Memory B cell (primary cell): ENCODE measurements around the gene SIK3.
"Not testable (repeated sequence)": the region's sequence is repeated elsewhere in the genome, so short reads cannot be mapped to it uniquely, and the experiment has no call there.

Experiments
- ATAC-seq: fragments of 150-1000 bp; cut with Tn5 transposase; 2 replicates; pipeline ENCODE4 v1.10.0; 2021; ENCODE audit warnings: low read depth, mild to moderate bottlenecking, moderate library complexity
- DNase-seq, 2 donors: peaks; one replicate each; pipeline ENCODE4 v3.0.0; 2022; ENCODE audit warnings: low spot score in 2 of 2
- H3K27ac Mint-ChIP-seq: one replicate; pipeline ENCODE4 v1.8.0; 2022; ENCODE audit warnings: mild to moderate bottlenecking, moderate library complexity, mixed read lengths
- H3K27me3 Mint-ChIP-seq: one replicate; pipeline ENCODE4 v1.8.0; 2022; ENCODE audit warnings: mixed read lengths
- H3K36me3 Mint-ChIP-seq: one replicate; pipeline ENCODE4 v1.8.0; 2022; ENCODE audit warnings: mild to moderate bottlenecking, mixed read lengths
- H3K4me1 Mint-ChIP-seq: one replicate; pipeline ENCODE4 v1.8.0; 2022; ENCODE audit warnings: mixed read lengths
- H3K4me3 Mint-ChIP-seq: one replicate; pipeline ENCODE4 v1.8.0; 2022; ENCODE audit warnings: mild to moderate bottlenecking, moderate library complexity, mixed read lengths
- H3K9me3 Mint-ChIP-seq: one replicate; pipeline ENCODE4 v1.8.0; 2022; ENCODE audit warnings: mixed read lengths

Gene SIK3

DNA sequence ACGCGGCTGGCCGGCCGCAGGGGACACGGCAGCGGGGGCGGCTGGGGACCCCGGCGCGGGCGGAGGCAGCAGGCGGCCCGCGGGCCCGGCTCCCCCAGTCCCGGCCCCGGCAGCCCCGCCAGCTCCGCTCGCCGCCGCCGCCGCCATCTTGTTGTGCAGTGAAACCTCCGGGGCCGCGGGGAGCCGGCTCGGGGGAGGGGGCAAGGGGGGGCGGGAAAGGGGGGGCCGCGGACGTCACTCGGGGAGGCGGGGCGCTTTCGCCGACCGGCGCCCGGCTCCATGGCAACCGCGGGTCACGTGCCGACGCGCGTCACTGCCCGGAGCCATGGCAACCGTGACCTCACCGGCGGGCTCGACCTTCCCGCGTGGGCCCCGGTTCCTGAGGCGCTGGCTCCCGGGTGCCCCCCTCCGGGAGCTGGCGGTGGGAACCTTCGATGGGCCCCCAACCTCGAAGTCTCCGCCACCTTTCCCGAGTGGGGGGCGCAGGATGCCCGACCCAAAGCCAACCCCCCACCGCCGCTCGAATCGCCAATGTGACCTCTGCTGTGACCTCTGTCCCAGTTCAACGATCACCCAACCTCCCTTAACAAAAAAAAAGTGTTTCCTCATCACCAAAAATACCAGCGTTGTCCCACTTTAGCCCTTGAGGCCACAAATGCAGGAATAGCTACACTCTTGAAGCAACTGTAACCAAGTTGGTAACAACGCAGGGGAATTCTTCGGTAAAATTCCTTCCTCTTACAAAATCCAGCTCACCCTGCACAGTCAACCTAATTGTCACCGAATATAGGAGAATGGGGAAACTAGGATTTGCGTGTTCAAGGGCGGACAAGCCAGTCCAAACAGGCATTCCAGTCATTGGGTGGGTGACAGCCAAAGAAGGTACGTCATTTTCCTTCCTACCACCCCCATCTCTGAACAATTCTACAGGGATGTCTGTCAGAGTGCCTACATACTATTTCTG, at the start of gene SIK3:
Gene SIK3, minus strand, starts transcription at position 160 of the 964 bp plus-strand sequence. Its CDS starts 13 bp downstream, at position 147.
- DNase-seq (peak; percentile 92 to 93), ATAC-seq (peak; percentile 84)
- Mint-ChIP-seq H3K36me3 (no peaks in the 10 kb centered on the region), H3K9me3 (no peaks in the 10 kb centered on the region), H3K27ac (peak within 1 kb of the TSS; percentile 100), H3K4me3 (peak within 1 kb of the TSS; percentile 92), H3K4me1 (peaks cover 44% of the 10 kb centered on the region), H3K27me3 (no peaks in the 10 kb centered on the region)

DNA sequence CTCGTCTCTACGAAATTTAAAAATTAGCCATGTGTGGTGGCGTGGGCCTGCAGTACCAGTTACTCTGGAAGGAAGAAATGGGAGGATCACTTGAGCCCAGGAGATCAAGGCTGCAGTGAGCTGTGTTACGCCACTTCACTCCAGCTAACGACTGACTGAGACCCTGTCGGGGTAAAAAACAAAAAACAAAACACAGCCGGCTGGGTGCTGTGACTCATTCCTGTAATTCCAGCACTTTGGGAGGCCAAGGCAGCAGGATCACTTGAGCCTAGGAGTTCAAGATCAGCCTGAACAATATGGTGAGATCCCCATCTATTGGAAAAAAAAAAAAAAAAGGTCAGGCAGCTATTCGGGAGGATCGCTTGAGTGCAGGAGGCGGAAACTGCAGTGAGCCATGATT, 48.3 kb upstream of the SIK3 start:
- Mint-ChIP-seq H3K9me3 (no peaks in the 10 kb centered on the region), H3K27me3 (no peaks in the 10 kb centered on the region), H3K4me1 (peaks cover 28% of the 10 kb centered on the region), H3K4me3 (peak overlapping the region; percentile 65), H3K36me3 (peaks cover 15% of the 10 kb centered on the region), H3K27ac (peak overlapping the region; percentile 95)
- DNase-seq (no peak), ATAC-seq (no peak)

DNA sequence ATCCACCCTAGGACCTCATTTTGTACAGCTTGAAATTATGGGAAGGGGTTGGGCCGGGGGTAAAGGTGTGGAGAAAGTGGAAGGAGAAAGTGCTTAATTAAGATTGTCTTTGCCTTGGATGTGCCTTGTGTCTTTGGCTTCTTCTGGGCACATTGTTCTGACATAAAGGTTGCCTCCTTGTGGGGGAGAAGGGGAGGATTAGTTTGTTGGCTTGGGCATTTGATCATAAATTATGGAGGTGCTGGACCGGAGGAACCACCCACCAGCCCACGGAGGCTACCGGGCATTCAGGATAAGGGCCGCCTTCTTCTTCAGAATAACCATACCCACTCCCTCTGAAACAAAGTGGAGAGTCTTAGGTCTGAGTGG, 47.1 kb upstream of the SIK3 start:
- peaks cover 12% of the 10 kb centered on the region for H3K36me3 Mint-ChIP-seq
- peak overlapping the region; percentile 100 for H3K4me3 Mint-ChIP-seq
- DNase-seq (no peak), ATAC-seq (no peak)
- peaks cover 28% of the 10 kb centered on the region for H3K4me1 Mint-ChIP-seq
- H3K27ac Mint-ChIP-seq, result peak overlapping the region; percentile 95
- no peaks in the 10 kb centered on the region for H3K9me3 Mint-ChIP-seq
- no peaks in the 10 kb centered on the region for H3K27me3 Mint-ChIP-seq

DNA sequence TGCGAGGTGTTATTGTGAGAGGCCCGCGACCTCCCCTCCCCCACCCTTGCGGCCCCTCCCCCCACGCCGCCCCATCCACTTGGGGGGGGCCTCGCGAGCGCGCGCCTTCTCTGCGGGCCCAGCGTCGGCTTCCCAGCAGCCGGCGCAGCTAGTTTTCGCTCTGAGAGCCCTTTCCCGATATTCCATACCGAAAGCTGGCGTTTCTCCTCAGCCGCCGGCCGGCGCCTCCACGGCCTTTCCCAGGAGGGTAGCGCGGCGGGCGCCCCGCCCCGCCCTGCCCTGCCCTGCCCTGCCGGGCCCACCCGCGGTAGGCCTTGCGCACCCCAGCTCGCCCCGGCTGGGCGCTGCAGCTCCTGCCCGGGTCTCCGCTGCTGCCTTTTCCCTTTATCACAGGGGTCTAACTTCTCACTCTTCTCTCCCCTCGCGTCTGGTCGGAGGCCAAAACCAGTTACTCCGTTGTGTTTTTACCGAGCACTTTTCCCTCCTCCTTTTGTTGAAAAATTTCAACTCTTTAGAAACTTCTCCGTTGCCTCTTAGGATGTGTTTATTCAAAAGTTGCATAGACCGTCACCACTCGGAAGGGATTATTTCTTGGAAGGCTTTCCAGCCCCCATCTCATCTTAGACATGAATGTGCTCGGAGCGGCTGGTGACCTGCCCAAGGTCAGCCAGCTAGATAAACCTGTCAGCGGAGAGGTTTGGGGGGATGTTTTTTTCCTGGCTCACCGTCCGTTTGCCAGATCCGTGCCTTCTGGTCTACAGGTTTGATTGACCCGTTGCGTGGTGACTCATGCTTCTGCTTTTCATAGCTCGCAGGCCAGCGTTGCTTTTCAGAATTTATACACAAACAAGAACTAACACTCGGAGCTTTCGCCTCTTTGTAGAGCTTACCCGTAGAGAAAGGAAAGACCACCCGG, 46.5 kb upstream of the SIK3 start:
- peaks cover 12% of the 10 kb centered on the region for H3K36me3 Mint-ChIP-seq
- ATAC-seq (peak; percentile 47), DNase-seq (peak; percentile 12 to 26)
- H3K9me3 Mint-ChIP-seq, result no peaks in the 10 kb centered on the region
- peaks cover 6% of the 10 kb centered on the region for H3K27me3 Mint-ChIP-seq
- peak overlapping the region; percentile 95 for H3K27ac Mint-ChIP-seq
- H3K4me3 Mint-ChIP-seq, result peak overlapping the region; percentile 100
- H3K4me1 Mint-ChIP-seq, result peaks cover 28% of the 10 kb centered on the region

DNA sequence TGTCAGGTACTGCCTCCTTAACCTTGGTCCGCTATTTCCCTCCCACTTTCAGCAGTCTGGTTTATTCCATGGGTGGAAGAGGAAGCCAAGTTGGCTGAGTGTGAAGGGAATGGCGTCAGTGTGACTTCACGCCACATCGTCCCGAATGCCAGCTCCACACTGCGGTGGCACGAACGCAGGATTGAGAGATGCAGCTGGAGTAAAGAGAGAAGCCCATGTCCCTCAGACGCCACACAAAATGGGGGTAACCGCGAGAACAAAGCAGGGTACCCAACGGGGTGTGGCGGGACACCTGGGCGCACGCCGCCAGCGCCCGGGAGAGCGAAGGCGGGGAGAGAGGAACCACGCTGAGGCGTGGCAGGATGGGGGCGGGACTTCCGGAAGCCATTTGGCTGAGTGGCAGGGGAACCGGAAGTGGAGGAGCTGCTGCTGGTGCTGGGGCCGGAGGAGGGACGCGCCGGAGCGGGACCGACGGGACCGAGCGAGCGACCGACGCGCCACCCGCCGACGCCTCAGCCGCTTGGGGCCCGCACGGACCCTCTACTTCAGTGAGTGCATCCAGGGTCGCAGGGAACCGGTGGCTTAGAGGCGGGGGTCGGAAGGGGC, 45.7 kb upstream of the SIK3 start, which contains the start of gene PAFAH1B2:
Gene PAFAH1B2, plus strand, starts transcription at position 417 of the 606 bp plus-strand sequence. CDS start 8,161 bp downstream, outside the sequence.
- peak within 1 kb of the TSS; percentile 95 for H3K27ac Mint-ChIP-seq
- H3K9me3 Mint-ChIP-seq, result no peaks in the 10 kb centered on the region
- H3K4me3 Mint-ChIP-seq, result peak within 1 kb of the TSS; percentile 100
- H3K36me3 Mint-ChIP-seq, result peaks cover 12% of the 10 kb centered on the region
- peaks cover 7% of the 10 kb centered on the region for H3K27me3 Mint-ChIP-seq
- H3K4me1 Mint-ChIP-seq, result peaks cover 28% of the 10 kb centered on the region
- peak; percentile 96 for DNase-seq
- ATAC-seq, result peak; percentile 92

DNA sequence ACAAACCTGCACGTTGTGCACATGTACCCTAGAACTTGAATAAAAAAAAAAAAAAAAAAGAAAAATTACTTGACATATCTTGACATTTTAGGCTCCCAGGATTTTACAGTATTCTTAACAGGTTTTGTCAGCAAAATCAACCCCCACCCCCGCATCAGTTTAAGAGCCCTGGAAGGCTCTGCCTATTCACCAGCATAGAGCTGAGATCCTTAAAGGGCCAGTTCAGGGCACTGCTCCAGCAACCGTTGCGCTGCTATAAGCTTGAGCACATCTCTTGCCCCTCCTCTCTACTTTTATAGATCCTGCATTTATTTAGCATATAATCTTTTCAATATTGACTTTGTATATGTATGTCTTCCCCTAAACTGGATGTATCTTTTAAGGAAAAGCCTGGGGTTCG, 45.2 kb upstream of the SIK3 start:
- Mint-ChIP-seq H3K9me3 (no peaks in the 10 kb centered on the region), H3K27me3 (peaks cover 7% of the 10 kb centered on the region), H3K4me1 (peaks cover 28% of the 10 kb centered on the region), H3K36me3 (peaks cover 12% of the 10 kb centered on the region), H3K27ac (peak overlapping the region; percentile 95), H3K4me3 (peak overlapping the region; percentile 100)
- ATAC-seq, result peak; percentile 20
- no peak for DNase-seq

DNA sequence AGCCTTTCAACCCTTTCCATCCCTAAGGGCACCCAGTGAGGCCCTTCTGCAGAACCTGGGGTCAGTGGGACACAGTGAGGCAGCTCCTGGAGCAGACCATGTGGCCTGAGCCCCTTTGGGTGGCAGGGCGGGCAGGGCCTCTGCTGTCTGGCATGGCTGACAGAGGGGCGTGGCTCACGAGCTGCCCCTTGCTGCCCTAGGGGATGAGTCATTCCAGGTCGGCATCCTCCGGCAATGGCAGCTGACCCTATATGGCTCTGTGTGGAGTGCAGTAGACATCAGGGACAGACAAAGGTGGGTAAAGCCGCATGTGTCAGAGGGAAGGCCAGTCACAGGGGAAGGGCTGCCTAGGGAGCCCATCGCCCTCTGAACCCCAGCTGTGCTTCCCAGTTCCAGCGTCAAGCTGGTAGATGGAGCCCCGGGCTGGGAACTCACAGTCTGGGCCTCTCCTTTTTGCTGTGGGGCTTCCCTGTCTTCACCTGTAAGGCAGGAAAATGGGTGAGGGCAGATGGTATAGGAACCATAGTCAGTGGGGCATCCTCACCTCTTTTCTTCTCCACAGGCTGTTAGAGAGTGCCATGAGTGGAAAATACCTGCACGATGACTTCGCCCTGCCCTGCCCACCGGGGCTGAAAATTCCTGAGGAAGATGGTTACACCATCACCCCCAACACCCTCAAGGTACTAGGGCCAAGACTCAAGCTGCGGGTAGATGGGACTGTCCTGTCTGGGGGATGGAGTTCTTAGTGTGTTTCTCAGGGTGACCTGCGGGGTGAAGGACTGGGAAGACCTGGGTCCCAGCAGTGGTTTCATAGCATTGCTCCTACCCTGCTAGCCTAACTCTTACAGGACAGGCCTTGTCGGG, 39.2 kb upstream of the SIK3 start:
- H3K27me3 Mint-ChIP-seq, H3K9me3 Mint-ChIP-seq: not testable (repeated sequence)

DNA sequence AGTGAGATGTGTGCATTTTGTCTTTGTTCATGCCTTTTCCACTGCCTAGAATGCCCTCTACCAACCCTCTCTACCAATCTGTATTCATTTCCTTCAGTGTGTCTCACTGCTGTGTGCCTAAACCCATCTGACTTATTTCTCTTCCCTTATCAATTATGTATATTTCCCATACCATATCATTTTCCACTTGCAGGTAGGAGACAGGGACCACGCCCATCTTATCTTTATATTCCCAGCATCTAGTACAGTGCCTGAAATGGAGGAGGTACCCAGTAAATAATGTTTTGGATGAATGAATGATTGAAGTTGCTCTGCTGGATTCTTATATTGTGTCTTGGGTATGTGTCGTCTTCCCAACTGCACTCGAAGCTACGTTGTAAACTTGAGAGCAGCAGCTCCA, 36.8 kb upstream of the SIK3 start:
- DNase-seq, H3K27me3 Mint-ChIP-seq, ATAC-seq, H3K4me1 Mint-ChIP-seq, H3K4me3 Mint-ChIP-seq, H3K36me3 Mint-ChIP-seq, H3K27ac Mint-ChIP-seq, H3K9me3 Mint-ChIP-seq: not testable (repeated sequence)

More for the DNA sequence above, 39.2 kb upstream of the SIK3 start:
- H3K4me3 Mint-ChIP-seq, H3K36me3 Mint-ChIP-seq, ATAC-seq, DNase-seq, H3K4me1 Mint-ChIP-seq, H3K27ac Mint-ChIP-seq: not testable (repeated sequence)

DNA sequence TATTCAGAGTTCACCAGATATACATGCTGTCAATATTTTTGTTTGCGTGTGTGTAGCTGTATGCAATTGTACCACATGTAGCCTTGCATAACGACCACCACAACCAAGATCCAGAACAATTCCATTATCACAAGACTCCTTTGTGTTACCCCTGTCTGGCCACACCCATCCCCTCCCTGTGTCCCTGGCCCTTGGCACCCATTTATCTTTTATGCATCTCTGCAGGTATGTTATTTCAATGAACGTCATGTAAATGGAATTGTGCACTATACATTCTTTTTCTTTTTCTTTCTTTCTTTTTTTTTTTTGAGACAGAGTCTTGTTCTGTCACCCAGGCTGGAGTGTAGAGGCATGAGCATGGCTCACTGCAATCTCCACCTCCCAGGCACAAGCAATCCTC, 36.2 kb upstream of the SIK3 start:
- H3K36me3 Mint-ChIP-seq, result no peaks in the 10 kb centered on the region
- no peaks in the 10 kb centered on the region for H3K4me1 Mint-ChIP-seq
- H3K4me3 Mint-ChIP-seq, result no peak overlapping the region
- H3K9me3 Mint-ChIP-seq, result no peaks in the 10 kb centered on the region
- DNase-seq (no peak), ATAC-seq (no peak)
- H3K27me3 Mint-ChIP-seq, result no peaks in the 10 kb centered on the region
- no peak overlapping the region for H3K27ac Mint-ChIP-seq

DNA sequence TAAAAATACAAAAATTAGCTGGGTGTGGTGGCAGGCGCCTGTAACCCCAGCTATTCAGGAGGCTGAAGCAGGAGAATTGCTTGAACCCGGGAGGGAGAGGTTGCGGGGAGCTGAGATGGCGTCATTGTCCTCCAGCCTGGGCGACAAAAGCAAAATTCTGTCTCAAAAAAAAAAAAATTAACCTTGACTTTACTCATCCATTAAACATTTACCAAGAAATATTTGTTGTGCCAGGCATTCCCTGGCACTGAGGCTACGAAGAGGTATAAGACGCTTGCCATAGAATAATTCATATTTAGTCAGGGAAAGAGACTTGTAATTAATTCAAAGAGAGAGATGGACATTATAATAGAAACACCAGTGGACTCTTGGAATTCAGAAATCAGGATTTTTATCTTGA, 32.7 kb upstream of the SIK3 start:
- H3K4me1 Mint-ChIP-seq, result peaks cover 7% of the 10 kb centered on the region
- ATAC-seq, result no peak
- H3K4me3 Mint-ChIP-seq, result no peak overlapping the region
- no peak overlapping the region for H3K27ac Mint-ChIP-seq
- no peak for DNase-seq
- no peaks in the 10 kb centered on the region for H3K27me3 Mint-ChIP-seq
- H3K36me3 Mint-ChIP-seq, result no peaks in the 10 kb centered on the region
- H3K9me3 Mint-ChIP-seq, result no peaks in the 10 kb centered on the region

DNA sequence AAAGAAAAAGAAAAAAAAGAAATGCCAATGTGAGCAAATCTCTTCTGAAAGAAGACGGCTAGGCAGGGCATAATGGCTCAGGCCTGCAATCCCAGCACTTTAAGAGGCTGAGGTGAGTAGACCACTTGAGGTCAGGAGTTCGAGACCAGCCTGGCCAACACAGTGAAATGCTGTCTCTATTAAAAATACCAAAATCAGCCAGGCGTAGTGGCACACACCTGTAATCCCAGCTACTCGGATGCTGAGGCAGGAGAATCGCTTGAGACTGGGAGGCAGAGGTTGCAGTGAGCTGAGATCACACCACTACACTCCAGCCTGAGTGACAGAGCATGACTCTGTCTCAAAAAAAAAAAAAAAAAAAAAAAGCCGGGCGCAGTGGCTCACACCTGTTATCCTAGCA, 32.2 kb upstream of the SIK3 start:
- not testable (repeated sequence) for H3K27me3 Mint-ChIP-seq, H3K4me1 Mint-ChIP-seq, DNase-seq, H3K4me3 Mint-ChIP-seq, ATAC-seq, H3K9me3 Mint-ChIP-seq, H3K36me3 Mint-ChIP-seq, H3K27ac Mint-ChIP-seq

DNA sequence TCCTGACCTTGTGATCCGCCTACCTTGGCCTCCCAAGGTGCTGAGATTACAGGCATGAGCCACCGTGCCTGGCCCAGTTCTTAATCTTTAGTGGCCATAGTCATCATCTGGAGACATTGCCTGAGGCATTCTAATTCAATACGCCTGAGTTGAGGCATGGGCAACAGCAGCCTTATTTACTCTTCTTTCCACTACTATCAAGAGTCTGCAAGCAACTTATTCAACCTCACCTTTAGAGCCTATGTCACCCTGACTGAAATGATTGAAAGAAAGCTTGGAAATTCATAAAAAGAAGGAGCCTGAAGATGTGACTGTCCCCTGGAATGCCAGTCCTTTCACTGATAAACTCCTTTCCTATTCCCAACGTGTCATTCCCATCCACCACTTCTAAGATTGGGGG, 30.1 kb upstream of the SIK3 start:
- no peak for ATAC-seq
- no peak overlapping the region for H3K27ac Mint-ChIP-seq
- no peak for DNase-seq
- peaks cover 1% of the 10 kb centered on the region for H3K27me3 Mint-ChIP-seq
- no peaks in the 10 kb centered on the region for H3K36me3 Mint-ChIP-seq
- H3K9me3 Mint-ChIP-seq, result no peaks in the 10 kb centered on the region
- peaks cover 7% of the 10 kb centered on the region for H3K4me1 Mint-ChIP-seq
- H3K4me3 Mint-ChIP-seq, result no peak overlapping the region
